GM10248 (cell line): Measurements from ENCODE around the gene SIM1.

Experiments
- CTCF ChIA-PET: fragments of 300-600 bp; sonication (Branson Sonifier 250); formaldehyde crosslinking; extraction: SDS; loops from one replicate; lab custom pipeline; 2021; ENCODE audit warnings: antibody characterized with exemption; lab: Yijun Ruan, JAX
- POLR2A ChIA-PET: fragments of 350-650 bp; sonication (Branson Sonifier 250); formaldehyde crosslinking; extraction: SDS; loops from one replicate; lab custom pipeline; 2020; ENCODE audit warnings: antibody characterized with exemption; lab: Yijun Ruan, JAX
- DNase-seq: peaks from one replicate; pipeline ENCODE4 v3.0.0; 2012; ENCODE audit errors: extremely low spot score
- CTCF ChIP-seq: IDR thresholded peaks from 2 replicates; pipeline ENCODE4 v1.5.1; 2012; ENCODE audit warnings: mild to moderate bottlenecking, low read depth; ENCODE audit errors: extremely low read depth, missing control alignments, control extremely low read depth

Gene SIM1

GRCh38 chr6:100503043-100503705, 38.5 kb upstream of the SIM1 start:
- no peak for TF ChIP-seq CTCF
- POLR2A ChIA-PET: interaction anchor here (0.7 kb wide), 1 partner anchor 351 kb away, joined by 4 read pairs; no protein-coding TSS in a partner anchor
- DNase-seq: no peak
- CTCF ChIA-PET: interaction anchor here (0.7 to 1.9 kb wide), 4 partner anchors 10 to 396 kb away, joined by 3 to 4 read pairs (median 4); no protein-coding TSS in a partner anchor

DNA sequence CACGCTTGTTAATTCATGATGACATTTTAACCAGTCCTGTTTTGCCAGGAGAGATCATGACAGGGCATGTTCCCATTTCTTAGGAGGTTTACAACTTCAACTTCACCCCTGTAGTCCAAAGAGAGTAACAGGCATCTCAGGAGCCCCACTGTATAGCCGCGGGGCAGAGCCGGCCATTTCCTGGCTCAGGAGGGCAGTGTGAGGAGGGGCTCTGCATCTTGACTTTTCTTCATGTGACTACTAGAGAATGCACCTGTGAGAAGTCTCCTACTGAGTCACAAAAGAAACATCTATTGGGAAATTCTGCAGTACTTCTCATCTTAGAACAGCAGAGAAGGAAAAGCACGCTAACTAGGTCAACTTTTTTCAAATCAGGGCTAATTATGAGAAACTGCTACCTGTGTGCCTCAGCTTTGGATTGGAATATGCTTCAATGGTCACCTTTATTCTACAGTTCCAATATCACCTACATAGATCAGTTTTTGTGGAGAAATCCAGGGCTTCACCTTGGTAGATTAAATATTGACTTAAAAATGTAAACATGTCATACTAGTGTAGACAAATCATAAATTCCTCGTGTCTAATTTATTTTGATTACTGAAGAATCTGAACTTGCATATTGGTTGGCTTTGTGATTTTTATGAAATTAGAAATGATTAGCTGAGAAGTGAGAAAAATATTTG, 28.6 kb upstream of the SIM1 start:
- CTCF ChIA-PET: interaction anchor here (0.9 to 1.3 kb wide), 2 partner anchors 9 to 20 kb away, joined by 4 read pairs; no protein-coding TSS in a partner anchor
- no peak for DNase-seq
- no peak for TF ChIP-seq CTCF
- POLR2A ChIA-PET: no interaction called here

DNA sequence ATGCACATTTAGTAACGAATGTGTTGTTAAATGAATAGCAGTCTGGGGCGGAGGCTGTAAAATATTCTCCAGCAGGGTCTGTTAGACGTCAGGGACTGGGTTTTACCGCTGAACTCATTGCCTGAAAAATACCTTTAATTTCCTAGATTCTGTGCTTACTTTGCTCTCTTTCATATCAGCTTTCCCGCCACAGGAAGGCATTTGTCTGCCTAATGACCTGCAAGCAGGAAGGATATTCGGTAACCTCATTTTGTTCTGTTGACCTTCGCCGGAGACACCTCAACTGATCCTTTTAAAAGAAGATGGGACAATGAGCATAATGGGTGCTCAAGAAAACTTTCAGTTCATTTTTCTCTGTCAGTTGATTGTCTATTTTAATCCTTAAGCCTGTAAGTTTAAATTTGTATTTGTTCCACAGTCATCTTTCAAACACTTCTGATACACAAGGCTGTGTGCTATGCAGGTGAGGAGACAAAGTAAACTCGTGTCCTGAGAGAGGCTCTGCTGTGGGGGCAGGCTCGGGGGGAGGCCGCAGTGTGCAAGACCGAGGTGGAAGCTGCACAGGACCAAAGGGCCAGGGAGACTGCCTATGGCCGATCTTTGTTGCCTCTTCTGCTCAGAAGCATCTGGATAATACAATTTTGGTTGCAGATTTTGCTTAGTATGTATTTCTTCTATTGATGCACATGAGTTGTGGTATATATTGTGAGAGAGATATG, 27.4 kb upstream of the SIM1 start:
- CTCF ChIA-PET: interaction anchor here (1.3 kb wide), 1 partner anchor 10 kb away, joined by 4 read pairs; no protein-coding TSS in a partner anchor
- no peak for DNase-seq
- POLR2A ChIA-PET: interaction anchor here (0.6 kb wide), 1 partner anchor 533 kb away, joined by 3 read pairs; no protein-coding TSS in a partner anchor
- TF ChIP-seq CTCF: no peak

DNA sequence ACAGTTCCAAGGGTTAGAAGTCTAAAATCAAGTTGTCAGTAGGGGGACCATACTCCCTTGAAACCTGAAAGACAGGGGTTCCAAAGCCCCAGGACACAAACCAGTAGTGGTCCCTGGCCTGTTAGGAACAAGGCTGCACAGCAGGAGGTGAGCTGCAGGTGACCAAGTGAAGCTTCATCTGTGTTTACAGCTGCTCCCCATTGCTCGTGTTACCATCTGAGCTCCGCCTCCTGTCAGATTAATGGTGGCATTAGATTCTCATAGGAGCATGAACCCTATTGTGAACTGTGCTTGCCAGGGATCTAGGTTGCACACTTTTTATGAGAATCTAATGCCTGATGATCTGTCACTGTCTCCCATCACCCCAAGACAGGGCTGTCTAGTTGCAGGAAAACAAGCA, 25.3 kb upstream of the SIM1 start:
- ChIA-PET POLR2A (no interaction called here), CTCF (interaction anchor here (1.0 kb wide), 1 partner anchor 10 kb away, joined by 3 read pairs; no protein-coding TSS in a partner anchor)
- TF ChIP-seq CTCF: no peak
- DNase-seq: no peak

DNA sequence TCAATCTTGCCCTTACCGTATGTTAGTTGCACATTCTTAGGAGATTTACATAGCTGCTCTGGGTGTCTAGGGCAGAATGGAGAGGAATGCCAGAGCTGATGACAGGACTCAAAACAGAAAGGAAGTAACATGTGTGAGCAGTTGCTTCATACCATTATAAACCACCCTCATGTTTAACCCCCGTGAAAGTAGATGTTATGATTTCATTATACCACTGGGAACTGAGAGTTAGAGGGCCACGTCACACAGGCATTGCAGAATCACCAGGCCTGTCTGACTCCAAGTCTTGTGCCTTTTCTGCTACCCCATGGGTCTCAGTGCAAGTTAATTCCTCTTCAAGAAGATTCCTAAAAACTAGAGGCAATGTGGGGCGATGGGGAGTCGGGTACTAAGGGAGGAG, 23.5 kb upstream of the SIM1 start:
- ChIA-PET POLR2A (no interaction called here), CTCF (no interaction called here)
- no peak for DNase-seq
- TF ChIP-seq CTCF: no peak

DNA sequence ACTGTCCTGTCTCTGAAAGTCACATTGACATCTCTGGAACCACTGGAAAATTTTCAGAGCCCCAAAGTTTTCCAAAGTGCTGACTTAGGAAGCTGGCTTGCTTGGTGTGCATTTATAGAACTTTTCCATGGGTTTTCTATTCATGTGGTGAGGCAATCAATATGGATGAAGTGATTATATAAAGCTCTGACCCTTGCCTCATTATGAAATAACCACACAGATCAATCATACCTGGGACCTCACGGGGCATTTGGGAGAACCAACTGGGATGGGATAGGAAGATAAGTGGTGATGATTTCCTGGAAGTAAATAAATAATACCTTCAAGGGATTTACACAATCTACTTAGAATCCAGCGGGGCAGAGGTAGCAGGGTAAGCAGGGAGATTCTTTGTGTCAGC, 22.9 kb upstream of the SIM1 start:
- POLR2A ChIA-PET: no interaction called here
- CTCF ChIA-PET: no interaction called here

More for the DNA sequence above, 22.9 kb upstream of the SIM1 start:
- TF ChIP-seq CTCF: no peak
- DNase-seq: no peak
